ENCODE results near the gene NOTCH2. TPM values are rescaled to one million over a fixed set of nuclear protein-coding genes. Genes with fewer than 3 reads are reported as not detected.

Gene NOTCH2
- total and polyA plus RNA-seq, 10 of the 15 experiments (the other 5 are each of a cell fraction or from before 2014, with no cell fraction given) = 0.02 to 2.0 (median 0.62) TPM; not detected in 1

DNA sequence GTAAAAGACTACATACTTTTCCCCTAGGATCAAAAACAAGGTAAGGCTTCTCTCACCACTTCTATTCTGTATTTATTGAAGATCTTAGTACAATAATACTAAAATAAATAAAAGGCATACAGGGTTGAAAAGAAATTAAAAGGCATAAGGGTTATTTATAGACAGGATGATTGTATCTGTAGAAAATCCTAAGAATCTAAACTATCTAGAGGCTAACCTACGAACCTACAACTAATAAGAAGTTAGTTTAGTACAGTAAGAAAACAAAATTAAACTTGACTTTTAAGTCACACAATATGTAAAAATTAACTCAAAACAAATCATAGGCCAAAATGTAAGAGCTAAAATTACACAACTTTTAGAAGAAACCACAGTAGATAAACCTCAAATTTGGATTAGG lies 122.7 kb downstream of the NOTCH2 start:
- intact Hi-C loops (cut with micrococcal nuclease; ENCODE audit: unreplicated experiment) = no loop called here
- SMC1A ChIA-PET (ENCODE audit: uncharacterized antibody, unreplicated experiment) = no interaction called here
- H3K4me3 ChIP-seq = no peak overlapping the region
- WGBS (ENCODE audit: insufficient coverage, insufficient replicate concordance, low lambda C conversion rate, missing lambda C conversion rate) = 28% methylated on average over 1 of the region's 1 CpG
- no peak for ATAC-seq
- RAD21 ChIA-PET (ENCODE audit: unreplicated experiment) = no interaction called here
- no TSS peak for BruUV-seq (replicated peaks)
- CTCF ChIA-PET = interaction anchor here (0.6 to 3.4 kb wide), 7 partner anchors 10 to 173 kb away, joined by 3 to 8 read pairs (median 3); no protein-coding TSS in a partner anchor
- no peak overlapping the region for H3K9ac ChIP-seq (ENCODE audit: control insufficient read depth, insufficient read depth, low read length)
- no peak overlapping the region for H3K4me2 ChIP-seq (ENCODE audit: control insufficient read depth, insufficient read depth)
- FAIRE-seq = no peak
- no peak overlapping the region for H2AFZ ChIP-seq (ENCODE audit: control insufficient read depth, low read depth, low read length)
- no peaks in the 10 kb centered on the region for H4K20me1 ChIP-seq (ENCODE audit: control insufficient read depth, insufficient read depth)
- H3K36me3 ChIP-seq (ENCODE audit: control insufficient read depth in 2 of 2, insufficient read depth in 2 of 2, low read length in 1 of 2) = no peaks in the 10 kb centered on the region
- TF ChIP-seq POLR2AphosphoS5 (IDR thresholded peaks at IDR 0.05; ENCODE audit: low read length) (no peak), HCFC1 (IDR thresholded peaks at IDR 0.05; ENCODE audit: low read length) (no peak), MTA3 (IDR thresholded peaks at IDR 0.05; ENCODE audit: borderline replicate concordance, low read length) (no peak), RCOR1 (conservative IDR thresholded peaks at IDR 0.05; ENCODE audit: low read depth, low read length) (no peak), BMI1 (IDR thresholded peaks at IDR 0.05; ENCODE audit: borderline replicate concordance) (no peak), HDAC6 (IDR thresholded peaks at IDR 0.05; ENCODE audit: unreplicated experiment) (no peak), ZZZ3 (IDR thresholded peaks at IDR 0.05; ENCODE audit: control insufficient read depth, insufficient read length, low read depth) (no peak), SMC3 (IDR thresholded peaks at IDR 0.05; ENCODE audit: borderline replicate concordance, low read length) (no peak), CBX5 (IDR thresholded peaks at IDR 0.05; ENCODE audit: low read depth) (no peak), SUZ12 (IDR thresholded peaks at IDR 0.05; ENCODE audit: unreplicated experiment) (no peak), ZNF384 (IDR thresholded peaks at IDR 0.05; ENCODE audit: borderline replicate concordance, low read depth, low read length) (no peak), IRF4 (IDR thresholded peaks at IDR 0.05; ENCODE audit: low read depth, low read length) (no peak)
- TF ChIP-seq, protein P1, sequence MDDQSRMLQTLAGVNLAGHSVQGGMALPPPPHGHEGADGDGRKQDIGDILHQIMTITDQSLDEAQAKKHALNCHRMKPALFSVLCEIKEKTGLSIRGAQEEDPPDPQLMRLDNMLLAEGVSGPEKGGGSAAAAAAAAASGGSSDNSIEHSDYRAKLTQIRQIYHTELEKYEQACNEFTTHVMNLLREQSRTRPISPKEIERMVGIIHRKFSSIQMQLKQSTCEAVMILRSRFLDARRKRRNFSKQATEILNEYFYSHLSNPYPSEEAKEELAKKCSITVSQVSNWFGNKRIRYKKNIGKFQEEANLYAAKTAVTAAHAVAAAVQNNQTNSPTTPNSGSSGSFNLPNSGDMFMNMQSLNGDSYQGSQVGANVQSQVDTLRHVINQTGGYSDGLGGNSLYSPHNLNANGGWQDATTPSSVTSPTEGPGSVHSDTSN (IDR thresholded peaks at IDR 0.05; ENCODE audit: insufficient replicate concordance, low read depth, low read length) = no peak
- TF ChIP-seq, protein P2, sequence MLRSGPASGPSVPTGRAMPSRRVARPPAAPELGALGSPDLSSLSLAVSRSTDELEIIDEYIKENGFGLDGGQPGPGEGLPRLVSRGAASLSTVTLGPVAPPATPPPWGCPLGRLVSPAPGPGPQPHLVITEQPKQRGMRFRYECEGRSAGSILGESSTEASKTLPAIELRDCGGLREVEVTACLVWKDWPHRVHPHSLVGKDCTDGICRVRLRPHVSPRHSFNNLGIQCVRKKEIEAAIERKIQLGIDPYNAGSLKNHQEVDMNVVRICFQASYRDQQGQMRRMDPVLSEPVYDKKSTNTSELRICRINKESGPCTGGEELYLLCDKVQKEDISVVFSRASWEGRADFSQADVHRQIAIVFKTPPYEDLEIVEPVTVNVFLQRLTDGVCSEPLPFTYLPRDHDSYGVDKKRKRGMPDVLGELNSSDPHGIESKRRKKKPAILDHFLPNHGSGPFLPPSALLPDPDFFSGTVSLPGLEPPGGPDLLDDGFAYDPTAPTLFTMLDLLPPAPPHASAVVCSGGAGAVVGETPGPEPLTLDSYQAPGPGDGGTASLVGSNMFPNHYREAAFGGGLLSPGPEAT (IDR thresholded peaks at IDR 0.05; ENCODE audit: low read depth) = no peak
- TF ChIP-seq, protein P3, sequence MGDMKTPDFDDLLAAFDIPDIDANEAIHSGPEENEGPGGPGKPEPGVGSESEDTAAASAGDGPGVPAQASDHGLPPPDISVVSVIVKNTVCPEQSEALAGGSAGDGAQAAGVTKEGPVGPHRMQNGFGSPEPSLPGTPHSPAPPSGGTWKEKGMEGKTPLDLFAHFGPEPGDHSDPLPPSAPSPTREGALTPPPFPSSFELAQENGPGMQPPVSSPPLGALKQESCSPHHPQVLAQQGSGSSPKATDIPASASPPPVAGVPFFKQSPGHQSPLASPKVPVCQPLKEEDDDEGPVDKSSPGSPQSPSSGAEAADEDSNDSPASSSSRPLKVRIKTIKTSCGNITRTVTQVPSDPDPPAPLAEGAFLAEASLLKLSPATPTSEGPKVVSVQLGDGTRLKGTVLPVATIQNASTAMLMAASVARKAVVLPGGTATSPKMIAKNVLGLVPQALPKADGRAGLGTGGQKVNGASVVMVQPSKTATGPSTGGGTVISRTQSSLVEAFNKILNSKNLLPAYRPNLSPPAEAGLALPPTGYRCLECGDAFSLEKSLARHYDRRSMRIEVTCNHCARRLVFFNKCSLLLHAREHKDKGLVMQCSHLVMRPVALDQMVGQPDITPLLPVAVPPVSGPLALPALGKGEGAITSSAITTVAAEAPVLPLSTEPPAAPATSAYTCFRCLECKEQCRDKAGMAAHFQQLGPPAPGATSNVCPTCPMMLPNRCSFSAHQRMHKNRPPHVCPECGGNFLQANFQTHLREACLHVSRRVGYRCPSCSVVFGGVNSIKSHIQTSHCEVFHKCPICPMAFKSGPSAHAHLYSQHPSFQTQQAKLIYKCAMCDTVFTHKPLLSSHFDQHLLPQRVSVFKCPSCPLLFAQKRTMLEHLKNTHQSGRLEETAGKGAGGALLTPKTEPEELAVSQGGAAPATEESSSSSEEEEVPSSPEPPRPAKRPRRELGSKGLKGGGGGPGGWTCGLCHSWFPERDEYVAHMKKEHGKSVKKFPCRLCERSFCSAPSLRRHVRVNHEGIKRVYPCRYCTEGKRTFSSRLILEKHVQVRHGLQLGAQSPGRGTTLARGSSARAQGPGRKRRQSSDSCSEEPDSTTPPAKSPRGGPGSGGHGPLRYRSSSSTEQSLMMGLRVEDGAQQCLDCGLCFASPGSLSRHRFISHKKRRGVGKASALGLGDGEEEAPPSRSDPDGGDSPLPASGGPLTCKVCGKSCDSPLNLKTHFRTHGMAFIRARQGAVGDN (IDR thresholded peaks at IDR 0.05) = no peak
- TF ChIP-seq, protein P4, sequence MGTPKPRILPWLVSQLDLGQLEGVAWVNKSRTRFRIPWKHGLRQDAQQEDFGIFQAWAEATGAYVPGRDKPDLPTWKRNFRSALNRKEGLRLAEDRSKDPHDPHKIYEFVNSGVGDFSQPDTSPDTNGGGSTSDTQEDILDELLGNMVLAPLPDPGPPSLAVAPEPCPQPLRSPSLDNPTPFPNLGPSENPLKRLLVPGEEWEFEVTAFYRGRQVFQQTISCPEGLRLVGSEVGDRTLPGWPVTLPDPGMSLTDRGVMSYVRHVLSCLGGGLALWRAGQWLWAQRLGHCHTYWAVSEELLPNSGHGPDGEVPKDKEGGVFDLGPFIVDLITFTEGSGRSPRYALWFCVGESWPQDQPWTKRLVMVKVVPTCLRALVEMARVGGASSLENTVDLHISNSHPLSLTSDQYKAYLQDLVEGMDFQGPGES (IDR thresholded peaks at IDR 0.05) = no peak
- TF ChIP-seq, protein P5, sequence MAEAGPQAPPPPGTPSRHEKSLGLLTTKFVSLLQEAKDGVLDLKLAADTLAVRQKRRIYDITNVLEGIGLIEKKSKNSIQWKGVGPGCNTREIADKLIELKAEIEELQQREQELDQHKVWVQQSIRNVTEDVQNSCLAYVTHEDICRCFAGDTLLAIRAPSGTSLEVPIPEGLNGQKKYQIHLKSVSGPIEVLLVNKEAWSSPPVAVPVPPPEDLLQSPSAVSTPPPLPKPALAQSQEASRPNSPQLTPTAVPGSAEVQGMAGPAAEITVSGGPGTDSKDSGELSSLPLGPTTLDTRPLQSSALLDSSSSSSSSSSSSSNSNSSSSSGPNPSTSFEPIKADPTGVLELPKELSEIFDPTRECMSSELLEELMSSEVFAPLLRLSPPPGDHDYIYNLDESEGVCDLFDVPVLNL (IDR thresholded peaks at IDR 0.05; ENCODE audit: low read depth, low read length) = no peak
- no peaks in the 10 kb centered on the region for H3K4me1 ChIP-seq (ENCODE audit: control insufficient read depth, insufficient read depth, low read length)
- POLR2A ChIA-PET = no interaction called here
- DNase-seq (ENCODE audit: low read depth, low spot score) = no peak
- in situ Hi-C loops (cut with MboI) = no loop called here
- H3K79me2 ChIP-seq (ENCODE audit: control insufficient read depth, insufficient read depth, low read length) = no peaks in the 10 kb centered on the region
- H3K27me3 ChIP-seq (replicated peaks in 1 of 2; ENCODE audit: control insufficient read depth in 2 of 2, insufficient read depth in 2 of 2, low read length in 1 of 2) = no peaks in the 10 kb centered on the region
- no peaks in the 10 kb centered on the region for H3K9me3 ChIP-seq (replicated peaks; ENCODE audit: control insufficient read depth, insufficient read depth, low read length)
- no peak overlapping the region for H3K27ac ChIP-seq (ENCODE audit: control insufficient read depth, insufficient read depth)

Data from GM12878 (cell line).